ENCODE measurements around the gene TCF23. TPM values are rescaled to one million over a fixed set of nuclear protein-coding genes. Genes with fewer than 3 reads are reported as not detected.

The TCF23 gene
- total and polyA plus RNA-seq, 2 of the 8 experiments (the other 6 are each of a cell fraction or from before 2014, with no cell fraction given): 0.02 TPM; not detected in 1

- TF ChIP-seq CTBP2 (IDR thresholded peaks at IDR 0.05; ENCODE audit: borderline replicate concordance, insufficient read depth, insufficient read length, low read length) (no peak), KDM5A (IDR thresholded peaks at IDR 0.05; ENCODE audit: low read length) (no peak), SAP30 (IDR thresholded peaks at IDR 0.05; ENCODE audit: insufficient read depth, insufficient replicate concordance, low read length) (no peak), RXRA (IDR thresholded peaks at IDR 0.05; ENCODE audit: insufficient read depth, low read depth, low read length) (no peak), MAFK (IDR thresholded peaks at IDR 0.05; ENCODE audit: low read depth, low read length) (no peak), FOSL1 (IDR thresholded peaks at IDR 0.05; ENCODE audit: insufficient read depth, low read depth, low read length) (no peak)
Measured at GRCh38 chr2:27154488-27154887, 5.7 kb downstream of the TCF23 start (continued).
